B cell (primary cell): ENCODE data around the gene APOM. TPM values are rescaled to one million over a fixed set of nuclear protein-coding genes. Genes with fewer than 3 reads are reported as not detected.

Experiments
- ATAC-seq: fragments of 200-7000 bp; cut with Tn5 transposase; one replicate; pipeline ENCODE4 v1.10.0; 2021; ENCODE audit warnings: low read depth, mild to moderate bottlenecking, moderate number of reproducible peaks, moderate library complexity
- CTCF ChIA-PET: fragments of 350-600 bp; sonication (Branson Sonifier 250); formaldehyde crosslinking; loops from one replicate; lab custom pipeline; 2021; ENCODE audit warnings: antibody characterized with exemption, inconsistent platforms; lab: Charles Lee
- POLR2A ChIA-PET: fragments of 350-600 bp; sonication (Branson Sonifier 250); formaldehyde crosslinking; loops from one replicate; lab custom pipeline; 2021; ENCODE audit warnings: antibody characterized with exemption; lab: Charles Lee
- DNase-seq: peaks from one replicate; pipeline ENCODE4 v3.0.0; 2013
- H2AFZ ChIP-seq: 2 replicates; pipeline ENCODE4 v1.6.1; 2012; ENCODE audit warnings: mild to moderate bottlenecking, low read depth, low read length; ENCODE audit not compliant: insufficient read depth, poor library complexity, severe bottlenecking
- H3K27ac ChIP-seq, 2 donors: 1 replicate in 1 of 2; 2 replicates in 1 of 2; pipeline ENCODE4 v1.5.1; 2012 to 2013; ENCODE audit warnings: low read length in 2 of 2, mild to moderate bottlenecking in 2 of 2, moderate library complexity in 1 of 2
- H3K27me3 ChIP-seq, 4 experiments: fragments of 200-600 bp in 1 of 4; sonication (generic) in 1 of 4; replicated peaks in 1 of 4; 1 replicate in 2 of 4; 2 replicates in 2 of 4; pipeline versions ENCODE4 v1.6.1 to v1.7.0; 2013 to 2016; ENCODE audit warnings: low read length in 3 of 4, mild to moderate bottlenecking in 2 of 4, mixed read lengths in 1 of 4, moderate library complexity in 1 of 4; ENCODE audit not compliant: insufficient read depth in 4 of 4, control insufficient read depth in 3 of 4; ENCODE audit errors: control extremely low read depth in 1 of 4
- H3K36me3 ChIP-seq, 2 experiments: replicated peaks in 1 of 2; 1 replicate in 1 of 2; 2 replicates in 1 of 2; pipeline versions ENCODE4 v1.6.1 to v1.7.1; 2013; ENCODE audit warnings: low read length in 1 of 2; ENCODE audit not compliant: insufficient read depth in 2 of 2, control insufficient read depth in 1 of 2; ENCODE audit errors: control extremely low read depth in 1 of 2, extremely low read depth in 1 of 2
- H3K4me1 ChIP-seq, 2 donors: fragments of 200-600 bp in 1 of 2; sonication (generic) in 1 of 2; 1 replicate in 1 of 2; 2 replicates in 1 of 2; pipeline versions ENCODE4 v1.5.1 to v1.6.1; 2013 to 2017; ENCODE audit warnings: low read length in 2 of 2; ENCODE audit not compliant: control insufficient read depth in 2 of 2, insufficient read depth in 2 of 2
- H3K4me2 ChIP-seq: replicated peaks from 2 replicates; pipeline ENCODE3; 2012; ENCODE audit warnings: mild to moderate bottlenecking, low read depth, low read length; ENCODE audit not compliant: poor library complexity, severe bottlenecking
- H3K4me3 ChIP-seq, 5 experiments: fragments of 200-600 bp in 1 of 5; sonication (generic) in 1 of 5; 1 replicate in 3 of 5; 2 replicates in 2 of 5; pipeline versions ENCODE4 v1.5.1 to v1.7.0; 2011 to 2016; ENCODE audit warnings: low read length in 4 of 5, mild to moderate bottlenecking in 4 of 5, low read depth in 2 of 5, control low read depth in 1 of 5, moderate library complexity in 1 of 5; ENCODE audit not compliant: insufficient read depth in 1 of 5; ENCODE audit errors: control extremely low read depth in 1 of 5, extremely low read depth in 1 of 5
- H3K79me2 ChIP-seq: fragments of 200-600 bp; sonication (generic); one replicate; pipeline ENCODE4 v1.6.0; 2016; ENCODE audit warnings: low read length; ENCODE audit not compliant: control insufficient read depth, insufficient read depth
- H3K9ac ChIP-seq: fragments of 200-600 bp; sonication (generic); 2 replicates; pipeline ENCODE4 v1.6.1; 2017; ENCODE audit warnings: mild to moderate bottlenecking, low read length, moderate library complexity
- H3K9me3 ChIP-seq, 3 donors: one replicate each; pipeline versions ENCODE4 v1.6.1 to v1.7.1; 2013; ENCODE audit warnings: low read length in 2 of 3; ENCODE audit not compliant: control insufficient read depth in 2 of 3, insufficient read depth in 1 of 3; ENCODE audit errors: control extremely low read depth in 1 of 3
- H4K20me1 ChIP-seq: 2 replicates; pipeline ENCODE4 v1.6.0; 2012; ENCODE audit warnings: mild to moderate bottlenecking, low read length; ENCODE audit not compliant: insufficient read depth, control insufficient read depth, poor library complexity, severe bottlenecking
- H3K27ac Mint-ChIP-seq: one replicate; pipeline ENCODE4 v1.8.0; 2021; ENCODE audit warnings: mixed read lengths
- H3K27me3 Mint-ChIP-seq: one replicate; pipeline ENCODE4 v1.8.0; 2021; ENCODE audit warnings: mixed read lengths
- H3K4me1 Mint-ChIP-seq: one replicate; pipeline ENCODE4 v1.8.0; 2021; ENCODE audit warnings: mixed read lengths
- H3K4me3 Mint-ChIP-seq: one replicate; pipeline ENCODE4 v1.8.0; 2021; ENCODE audit warnings: mixed read lengths
- H3K9me3 Mint-ChIP-seq: one replicate; pipeline ENCODE4 v1.8.0; 2022; ENCODE audit warnings: mixed read lengths; ENCODE audit not compliant: insufficient read depth
- EZH2 ChIP-seq: IDR thresholded peaks from 2 replicates; pipeline ENCODE4 v1.6.1; 2012; ENCODE audit warnings: borderline replicate concordance, low read depth, mild to moderate bottlenecking, moderate library complexity, low read length; ENCODE audit not compliant: insufficient read depth, poor library complexity, severe bottlenecking
- WGBS: methylation state at CpG from one replicate; pipeline ENCODE4 v1.1.5; 2013; ENCODE audit warnings: missing lambda C conversion rate; ENCODE audit not compliant: insufficient coverage; 5-methylcytosine and 5-hydroxymethylcytosine counted together
- intact Hi-C: fragments of 100-400 bp; cut with micrococcal nuclease; formaldehyde crosslinking; loops from one replicate; pipeline ENCODE4 v1.10.0; 2022
- polyA plus RNA-seq: library from polyadenylated mRNA; depleted of rRNA; stranded (reverse); fragments of >200 nt; gene quantifications from 2 replicates; pipeline ENCODE4 v1.2.3, GENCODE V29; 2012
- total RNA-seq, 2 donors: library from RNA; stranded (reverse); fragments of 120-200 nt in 1 of 2; gene quantifications; 1 replicate in 1 of 2; 2 replicates in 1 of 2; pipeline versions ENCODE4 v1.2.3 to v1.2.4, GENCODE V29; 2013 to 2022
- TF ChIP-seq, protein P1 (sequence below): fragments of 200-600 bp; IDR thresholded peaks from one replicate; pipeline ENCODE4 v1.8.0; 2022; ENCODE audit warnings: antibody characterized with exemption, mild to moderate bottlenecking

The APOM gene
- total and polyA plus RNA-seq, 2 donors (not counting 1 experiment from before 2014, with no cell fraction given) = 3.6 to 11.6 TPM

- Histone ChIP-seq H3K9ac (no peak overlapping the region), H2AFZ (no peak overlapping the region), H3K9me3 (no peaks in the 10 kb centered on the region), H3K27me3 (no peaks in the 10 kb centered on the region), H3K27ac (no peak overlapping the region), H4K20me1 (peaks cover 46% of the 10 kb centered on the region), H3K4me1 (no peaks in the 10 kb centered on the region), H3K4me2 (no peak overlapping the region), H3K36me3 (peaks cover 6 to 91% of the 10 kb centered on the region in 2 experiments), H3K79me2 (peaks cover 6% of the 10 kb centered on the region), H3K4me3 (no peak overlapping the region)
- Mint-ChIP-seq H3K27me3 (no peaks in the 10 kb centered on the region), H3K4me3 (no peak overlapping the region), H3K9me3 (no peaks in the 10 kb centered on the region), H3K27ac (no peak overlapping the region), H3K4me1 (no peaks in the 10 kb centered on the region)
- 93% methylated on average over 13 of the region's 16 CpGs for WGBS
- intact Hi-C loops = no loop called here
- DNase-seq (no peak), ATAC-seq (no peak)
- TF ChIP-seq, protein P1, sequence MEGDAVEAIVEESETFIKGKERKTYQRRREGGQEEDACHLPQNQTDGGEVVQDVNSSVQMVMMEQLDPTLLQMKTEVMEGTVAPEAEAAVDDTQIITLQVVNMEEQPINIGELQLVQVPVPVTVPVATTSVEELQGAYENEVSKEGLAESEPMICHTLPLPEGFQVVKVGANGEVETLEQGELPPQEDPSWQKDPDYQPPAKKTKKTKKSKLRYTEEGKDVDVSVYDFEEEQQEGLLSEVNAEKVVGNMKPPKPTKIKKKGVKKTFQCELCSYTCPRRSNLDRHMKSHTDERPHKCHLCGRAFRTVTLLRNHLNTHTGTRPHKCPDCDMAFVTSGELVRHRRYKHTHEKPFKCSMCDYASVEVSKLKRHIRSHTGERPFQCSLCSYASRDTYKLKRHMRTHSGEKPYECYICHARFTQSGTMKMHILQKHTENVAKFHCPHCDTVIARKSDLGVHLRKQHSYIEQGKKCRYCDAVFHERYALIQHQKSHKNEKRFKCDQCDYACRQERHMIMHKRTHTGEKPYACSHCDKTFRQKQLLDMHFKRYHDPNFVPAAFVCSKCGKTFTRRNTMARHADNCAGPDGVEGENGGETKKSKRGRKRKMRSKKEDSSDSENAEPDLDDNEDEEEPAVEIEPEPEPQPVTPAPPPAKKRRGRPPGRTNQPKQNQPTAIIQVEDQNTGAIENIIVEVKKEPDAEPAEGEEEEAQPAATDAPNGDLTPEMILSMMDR = no peak
- TF ChIP-seq EZH2 = no peak
- CTCF ChIA-PET = no interaction called here
- POLR2A ChIA-PET = no interaction called here
These were observed 24.5 kb upstream of the APOM start for GRCh38 chr6:31631209-31631608.

DNA sequence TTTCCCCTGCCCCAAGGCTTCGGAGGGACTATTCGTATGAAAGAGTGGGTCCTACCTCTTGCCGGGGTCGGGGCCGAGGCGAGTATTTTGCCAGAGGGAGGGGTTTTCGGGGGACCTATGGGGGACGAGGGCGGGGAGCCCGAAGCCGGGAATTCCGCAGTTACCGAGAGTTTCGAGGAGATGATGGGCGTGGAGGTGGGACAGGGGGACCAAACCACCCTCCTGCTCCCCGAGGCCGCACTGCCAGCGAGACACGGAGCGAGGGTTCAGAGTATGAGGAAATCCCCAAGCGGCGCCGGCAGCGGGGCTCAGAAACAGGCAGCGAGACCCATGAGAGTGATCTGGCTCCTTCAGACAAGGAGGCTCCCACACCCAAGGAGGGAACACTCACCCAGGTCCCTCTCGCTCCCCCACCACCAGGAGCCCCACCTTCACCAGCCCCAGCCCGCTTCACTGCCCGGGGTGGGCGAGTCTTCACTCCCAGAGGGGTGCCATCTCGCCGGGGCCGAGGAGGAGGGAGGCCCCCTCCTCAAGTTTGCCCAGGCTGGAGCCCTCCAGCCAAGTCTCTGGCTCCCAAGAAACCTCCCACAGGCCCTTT, 23.9 kb upstream of the APOM start:
- TF ChIP-seq, protein P1 = no peak
- no peak for TF ChIP-seq EZH2
- H3K36me3 ChIP-seq = peaks cover 3 to 91% of the 10 kb centered on the region in 2 experiments
- H3K9me3 Mint-ChIP-seq = no peaks in the 10 kb centered on the region
- H3K4me3 ChIP-seq = no peak overlapping the region
- peaks cover 6% of the 10 kb centered on the region for H3K79me2 ChIP-seq
- H3K27ac ChIP-seq = no peak overlapping the region
- ATAC-seq = no peak
- H3K4me3 Mint-ChIP-seq = no peak overlapping the region
- no peaks in the 10 kb centered on the region for H3K27me3 Mint-ChIP-seq
- no peaks in the 10 kb centered on the region for H3K4me1 ChIP-seq
- ChIA-PET CTCF (no interaction called here), POLR2A (no interaction called here)
- no peaks in the 10 kb centered on the region for H3K4me1 Mint-ChIP-seq
- H3K27me3 ChIP-seq = no peaks in the 10 kb centered on the region
- no peak overlapping the region for H3K9ac ChIP-seq
- H3K9me3 ChIP-seq = no peaks in the 10 kb centered on the region
- H3K27ac Mint-ChIP-seq = no peak overlapping the region
- H3K4me2 ChIP-seq = no peak overlapping the region
- intact Hi-C loops = no loop called here
- no peak overlapping the region for H2AFZ ChIP-seq
- H4K20me1 ChIP-seq = peaks cover 46% of the 10 kb centered on the region
- no peak for DNase-seq
- WGBS = 96% methylated on average over 24 of the region's 32 CpGs
